GM23338 (cell line): Measurements from ENCODE around the gene METTL6. TPM values are rescaled to one million over a fixed set of nuclear protein-coding genes. Genes with fewer than 3 reads are reported as not detected.
"Not testable (repeated sequence)": the region's sequence is repeated elsewhere in the genome, so short reads cannot be mapped to it uniquely, and the experiment has no call there.

Experiments
- ATAC-seq: fragments of 200-7000 bp; cut with Tn5 transposase; 3 replicates; pipeline ENCODE4 v1.9.1; 2020
- DNase-seq: peaks from one replicate; pipeline ENCODE4 v3.0.0-alpha.2; 2015; ENCODE audit warnings: low spot score
- H2AFZ ChIP-seq: fragments of 200-600 bp; sonication (generic); 2 replicates; pipeline ENCODE4 v1.8.0; 2016; ENCODE audit warnings: antibody characterized with exemption, mild to moderate bottlenecking, moderate library complexity
- H3F3A ChIP-seq: fragments of 200-600 bp; sonication (generic); replicated peaks from 2 replicates; pipeline ENCODE4 v1.8.0; 2017; ENCODE audit warnings: antibody characterized with exemption, mixed run types, low read depth
- H3K27ac ChIP-seq: fragments of 200-600 bp; sonication (generic); 2 replicates; pipeline ENCODE4 v1.6.1; 2016; ENCODE audit warnings: low read depth
- H3K27me3 ChIP-seq: fragments of 200-600 bp; sonication (generic); 2 replicates; pipeline ENCODE4 v1.8.0; 2016; ENCODE audit warnings: mild to moderate bottlenecking, mixed run types, moderate library complexity; ENCODE audit not compliant: insufficient read depth
- H3K36me3 ChIP-seq: fragments of 200-600 bp; sonication (generic); 2 replicates; pipeline ENCODE4 v1.8.0; 2016; ENCODE audit warnings: mild to moderate bottlenecking; ENCODE audit not compliant: insufficient read depth
- H3K4me1 ChIP-seq: fragments of 200-600 bp; sonication (generic); 2 replicates; pipeline ENCODE4 v1.8.0; 2016; ENCODE audit warnings: mild to moderate bottlenecking, moderate library complexity; ENCODE audit not compliant: insufficient read depth
- H3K4me2 ChIP-seq: fragments of 200-600 bp; sonication (generic); 2 replicates; pipeline ENCODE4 v1.7.1; 2017; ENCODE audit warnings: mixed run types
- H3K4me3 ChIP-seq: fragments of 200-600 bp; sonication (generic); 2 replicates; pipeline ENCODE4 v1.6.1; 2016; ENCODE audit warnings: mixed run types
- H3K79me2 ChIP-seq: fragments of 200-600 bp; sonication (generic); replicated peaks from 2 replicates; pipeline ENCODE4 v1.8.0; 2017; ENCODE audit warnings: mild to moderate bottlenecking; ENCODE audit not compliant: insufficient read depth
- H3K9me2 ChIP-seq: fragments of 200-600 bp; sonication (generic); 2 replicates; pipeline ENCODE4 v1.8.0; 2017; ENCODE audit not compliant: insufficient read depth
- H4K20me1 ChIP-seq: fragments of 200-600 bp; sonication (generic); replicated peaks from 2 replicates; pipeline ENCODE4 v1.8.0; 2017; ENCODE audit warnings: mild to moderate bottlenecking; ENCODE audit not compliant: insufficient read depth
- H3K27ac Mint-ChIP-seq: 2 replicates; pipeline ENCODE4 v1.8.0; 2020; ENCODE audit warnings: inconsistent platforms, mild to moderate bottlenecking, moderate library complexity, mixed read lengths
- H3K27me3 Mint-ChIP-seq: 3 replicates; pipeline ENCODE4 v1.8.0; 2022; ENCODE audit warnings: low read depth, mild to moderate bottlenecking, moderate library complexity, mixed read lengths, inconsistent platforms; ENCODE audit not compliant: insufficient read depth, poor library complexity
- H3K36me3 Mint-ChIP-seq: 3 replicates; pipeline ENCODE4 v1.8.0; 2021; ENCODE audit warnings: low read depth, mild to moderate bottlenecking, inconsistent platforms, moderate library complexity, mixed read lengths
- H3K4me1 Mint-ChIP-seq: 3 replicates; pipeline ENCODE4 v1.8.0; 2020; ENCODE audit warnings: mild to moderate bottlenecking, inconsistent platforms, mixed read lengths
- H3K4me3 Mint-ChIP-seq: 3 replicates; pipeline ENCODE4 v1.8.0; 2021; ENCODE audit warnings: moderate library complexity, mild to moderate bottlenecking, inconsistent platforms, mixed read lengths
- H3K9me3 Mint-ChIP-seq: 3 replicates; pipeline ENCODE4 v1.8.0; 2020; ENCODE audit warnings: moderate library complexity, mild to moderate bottlenecking, inconsistent platforms, mixed read lengths
- CREB1 ChIP-seq: fragments of 250-450 bp; sonication (Bioruptor Pico); IDR thresholded peaks from 2 replicates; pipeline ENCODE4 v1.5.0; 2020; ENCODE audit warnings: low read depth, mild to moderate bottlenecking, moderate library complexity
- CTCF ChIP-seq, 2 experiments: fragments of 200-600 bp in 1 of 2; sonication (generic) in 1 of 2; conservative IDR thresholded peaks; 2 replicates each; pipeline versions ENCODE4 v1.5.1 to v1.6.1; 2016 to 2017; ENCODE audit warnings: antibody characterized with exemption in 2 of 2, low read depth in 2 of 2, mild to moderate bottlenecking in 2 of 2, moderate library complexity in 1 of 2
- ETS1 ChIP-seq: IDR thresholded peaks from 2 replicates; pipeline ENCODE4 v1.6.1; 2016; ENCODE audit warnings: antibody characterized with exemption
- EZH2phosphoT487 ChIP-seq: fragments of 200-600 bp; sonication (generic); IDR thresholded peaks from one replicate; pipeline ENCODE4 v1.8.1; 2018; ENCODE audit warnings: antibody characterized with exemption; ENCODE audit not compliant: unreplicated experiment
- JUNB ChIP-seq: IDR thresholded peaks from one replicate; pipeline ENCODE4 v1.6.1; 2016; ENCODE audit warnings: antibody characterized with exemption; ENCODE audit not compliant: unreplicated experiment
- NANOG ChIP-seq: IDR thresholded peaks from 2 replicates; pipeline ENCODE4 v1.6.1; 2016; ENCODE audit warnings: antibody characterized with exemption, borderline replicate concordance
- POLR2AphosphoS5 ChIP-seq: IDR thresholded peaks from 2 replicates; pipeline ENCODE4 v1.6.1; 2016; ENCODE audit warnings: antibody characterized with exemption, low read depth
- REST ChIP-seq: IDR thresholded peaks from one replicate; pipeline ENCODE4 v1.6.1; 2018; ENCODE audit warnings: antibody characterized with exemption; ENCODE audit not compliant: unreplicated experiment
- STAT1 ChIP-seq: IDR thresholded peaks from one replicate; pipeline ENCODE4 v1.6.1; 2016; ENCODE audit warnings: antibody characterized with exemption; ENCODE audit not compliant: unreplicated experiment
- ZNF114 ChIP-seq: fragments of 250-450 bp; sonication (Bioruptor Pico); IDR thresholded peaks from 2 replicates; pipeline ENCODE4 v1.5.0; 2020; ENCODE audit warnings: mild to moderate bottlenecking, moderate library complexity
- ZNF462 ChIP-seq: fragments of 250-450 bp; sonication (Bioruptor Pico); IDR thresholded peaks from 2 replicates; pipeline ENCODE4 v1.5.0; 2020; ENCODE audit warnings: mild to moderate bottlenecking, moderate library complexity
- polyA plus RNA-seq: library from polyadenylated mRNA; unstranded; fragments of >200 nt; fragmentation: Nextera tagmentation; extraction: Ambion mirVana; gene quantifications from 2 replicates; pipeline ENCODE4 v1.2.1, GENCODE V29; 2016
- total RNA-seq: library from RNA; depleted of rRNA; stranded (reverse); fragments of >200 nt; shearing (Covaris generic); gene quantifications from 2 replicates; pipeline ENCODE4 v1.2.3, GENCODE V29; 2014

METTL6 gene
- total and polyA plus RNA-seq, 2 experiments from 2014 or later: 15.1 to 17.8 TPM

GRCh38 chr3:15410966-15411365, 16.4 kb downstream of the METTL6 start:
- peaks cover 25% of the 10 kb centered on the region for H3K36me3 ChIP-seq
- H3K4me1 ChIP-seq, H3K27me3 ChIP-seq, H3K9me3 Mint-ChIP-seq, H4K20me1 ChIP-seq, H3K4me2 ChIP-seq, H3K27me3 Mint-ChIP-seq, ATAC-seq, H3F3A ChIP-seq, H3K27ac Mint-ChIP-seq, H3K4me3 Mint-ChIP-seq, H3K4me3 ChIP-seq, DNase-seq, H3K4me1 Mint-ChIP-seq, H3K9me2 ChIP-seq, H2AFZ ChIP-seq, H3K79me2 ChIP-seq, H3K27ac ChIP-seq: not testable (repeated sequence)
- H3K36me3 Mint-ChIP-seq: peaks cover 45% of the 10 kb centered on the region

GRCh38 chr3:15409774-15410173, 17.6 kb downstream of the METTL6 start:
- Histone ChIP-seq H3K9me2 (no peaks in the 10 kb centered on the region), H2AFZ (no peak overlapping the region), H3K4me2 (no peak overlapping the region), H3K27me3 (no peaks in the 10 kb centered on the region), H3K4me1 (no peaks in the 10 kb centered on the region), H3K36me3 (peaks cover 17% of the 10 kb centered on the region), H3F3A (no peaks in the 10 kb centered on the region), H3K79me2 (no peaks in the 10 kb centered on the region), H3K27ac (no peak overlapping the region), H4K20me1 (no peaks in the 10 kb centered on the region), H3K4me3 (no peak overlapping the region)
- Mint-ChIP-seq H3K27ac (no peak overlapping the region), H3K4me1 (no peaks in the 10 kb centered on the region), H3K4me3 (no peak overlapping the region), H3K9me3 (no peaks in the 10 kb centered on the region), H3K27me3 (no peaks in the 10 kb centered on the region), H3K36me3 (peaks cover 34% of the 10 kb centered on the region)
- DNase-seq (no peak), ATAC-seq (no peak)
- TF ChIP-seq ETS1: no peak
- no peak for TF ChIP-seq STAT1
- TF ChIP-seq POLR2AphosphoS5: no peak
- TF ChIP-seq ZNF114 (CRISPR knock-in tag): no peak
- TF ChIP-seq REST: no peak
- no peak for TF ChIP-seq JUNB
- no peak for TF ChIP-seq CREB1 (CRISPR knock-in tag)
- TF ChIP-seq EZH2phosphoT487: no peak
- no peak for TF ChIP-seq ZNF462 (CRISPR knock-in tag)
- no peak for TF ChIP-seq NANOG
- TF ChIP-seq CTCF (conservative IDR thresholded peaks at IDR 0.05; ENCODE audit: low read depth in 2 of 2): no peak
